ENCODE measurements around the gene NMNAT1.

DNA sequence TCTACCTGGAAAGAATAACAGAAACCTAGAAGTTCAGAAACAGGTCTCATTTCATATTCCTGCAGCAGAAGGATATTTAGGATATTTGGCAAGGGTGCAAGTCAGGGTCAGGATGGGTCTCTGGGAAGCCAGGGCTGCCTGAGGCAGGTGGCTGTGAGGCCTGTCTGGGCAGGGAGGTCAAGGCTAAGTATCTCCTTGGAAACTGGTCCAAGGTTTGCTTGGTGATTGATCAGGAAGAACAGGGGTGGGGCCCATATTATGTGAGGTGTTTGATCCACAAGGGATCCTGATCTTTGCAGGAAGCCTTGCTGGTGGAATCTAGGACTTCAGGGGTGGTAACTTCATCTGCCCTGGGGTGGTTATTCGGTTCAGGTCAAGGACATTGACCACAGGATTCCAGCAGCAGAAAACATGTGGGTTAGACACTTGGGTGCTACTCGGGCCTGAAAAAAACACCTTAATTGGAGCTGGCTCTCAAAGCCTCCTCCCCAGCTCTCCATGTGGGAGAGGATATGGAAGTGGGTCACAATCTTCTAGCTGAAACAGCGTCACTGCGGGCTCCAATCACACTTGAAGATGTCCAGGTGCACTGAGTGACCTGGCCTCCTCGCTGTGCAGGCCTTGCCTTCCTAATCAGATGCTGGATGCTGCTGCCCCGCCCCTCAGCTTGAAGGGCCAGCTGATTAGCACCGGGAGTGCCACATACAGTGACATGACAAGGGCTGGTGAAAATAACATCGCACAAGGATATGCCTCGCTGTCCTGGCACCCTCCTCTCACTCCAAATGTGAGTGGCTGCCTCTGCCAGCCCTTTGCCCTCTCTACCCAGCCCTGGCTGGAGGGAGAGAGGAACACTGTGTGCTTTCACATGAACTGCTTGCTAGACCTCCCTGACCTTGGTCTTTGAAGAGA lies 41.9 kb upstream of the NMNAT1 start:
- TF ChIP-seq POLR2A (IDR thresholded peaks at IDR 0.05) (no peak), POLR2AphosphoS5 (IDR thresholded peaks at IDR 0.05) (no peak)
- TF ChIP-seq, protein P1, sequence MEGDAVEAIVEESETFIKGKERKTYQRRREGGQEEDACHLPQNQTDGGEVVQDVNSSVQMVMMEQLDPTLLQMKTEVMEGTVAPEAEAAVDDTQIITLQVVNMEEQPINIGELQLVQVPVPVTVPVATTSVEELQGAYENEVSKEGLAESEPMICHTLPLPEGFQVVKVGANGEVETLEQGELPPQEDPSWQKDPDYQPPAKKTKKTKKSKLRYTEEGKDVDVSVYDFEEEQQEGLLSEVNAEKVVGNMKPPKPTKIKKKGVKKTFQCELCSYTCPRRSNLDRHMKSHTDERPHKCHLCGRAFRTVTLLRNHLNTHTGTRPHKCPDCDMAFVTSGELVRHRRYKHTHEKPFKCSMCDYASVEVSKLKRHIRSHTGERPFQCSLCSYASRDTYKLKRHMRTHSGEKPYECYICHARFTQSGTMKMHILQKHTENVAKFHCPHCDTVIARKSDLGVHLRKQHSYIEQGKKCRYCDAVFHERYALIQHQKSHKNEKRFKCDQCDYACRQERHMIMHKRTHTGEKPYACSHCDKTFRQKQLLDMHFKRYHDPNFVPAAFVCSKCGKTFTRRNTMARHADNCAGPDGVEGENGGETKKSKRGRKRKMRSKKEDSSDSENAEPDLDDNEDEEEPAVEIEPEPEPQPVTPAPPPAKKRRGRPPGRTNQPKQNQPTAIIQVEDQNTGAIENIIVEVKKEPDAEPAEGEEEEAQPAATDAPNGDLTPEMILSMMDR (IDR thresholded peaks at IDR 0.05): no peak

Measured in transverse colon (tissue), 4 donors.